ENCODE results near the gene HMGN1.

Gene HMGN1

DNA sequence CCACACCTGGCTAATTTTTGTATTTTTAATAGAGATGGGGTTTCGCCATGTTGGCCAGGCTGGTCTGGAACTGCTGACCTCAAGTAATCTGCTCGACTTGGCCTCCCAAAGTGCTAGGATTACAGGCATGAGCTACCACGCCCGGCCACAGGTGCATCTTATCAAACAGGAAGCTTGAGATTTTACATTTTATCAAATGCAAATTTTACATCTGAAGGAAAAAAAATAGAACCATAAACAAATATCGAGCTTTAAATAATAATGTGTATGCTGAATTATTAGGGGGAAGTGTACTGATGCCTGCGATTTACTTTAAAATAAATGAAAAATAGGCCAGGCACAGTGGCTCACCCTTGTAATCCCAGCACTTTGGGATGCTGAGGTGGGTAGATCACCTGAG lies 18.9 kb downstream of the HMGN1 start:
- no peak for DNase-seq (ENCODE audit: low spot score)

DNA sequence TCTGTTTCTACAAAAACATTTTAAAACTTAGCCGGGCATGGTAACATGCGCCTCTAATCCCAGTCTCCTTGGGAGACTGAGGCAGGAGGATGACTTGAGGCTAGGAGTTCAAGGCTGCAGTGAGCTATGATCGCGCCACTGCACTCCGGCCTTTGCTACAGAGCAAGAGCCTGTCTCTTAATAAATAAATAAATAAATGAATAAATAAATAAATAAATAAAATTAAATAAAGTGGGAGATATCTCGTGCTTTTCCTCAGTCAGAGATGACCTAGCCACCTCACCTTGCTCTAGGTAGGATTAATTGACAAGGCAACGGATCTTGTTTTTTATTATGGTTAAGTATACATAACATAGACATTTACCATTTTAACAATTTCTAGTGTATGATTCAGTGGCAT lies 21.2 kb downstream of the HMGN1 start:
- no peak for DNase-seq (ENCODE audit: low spot score)

DNA sequence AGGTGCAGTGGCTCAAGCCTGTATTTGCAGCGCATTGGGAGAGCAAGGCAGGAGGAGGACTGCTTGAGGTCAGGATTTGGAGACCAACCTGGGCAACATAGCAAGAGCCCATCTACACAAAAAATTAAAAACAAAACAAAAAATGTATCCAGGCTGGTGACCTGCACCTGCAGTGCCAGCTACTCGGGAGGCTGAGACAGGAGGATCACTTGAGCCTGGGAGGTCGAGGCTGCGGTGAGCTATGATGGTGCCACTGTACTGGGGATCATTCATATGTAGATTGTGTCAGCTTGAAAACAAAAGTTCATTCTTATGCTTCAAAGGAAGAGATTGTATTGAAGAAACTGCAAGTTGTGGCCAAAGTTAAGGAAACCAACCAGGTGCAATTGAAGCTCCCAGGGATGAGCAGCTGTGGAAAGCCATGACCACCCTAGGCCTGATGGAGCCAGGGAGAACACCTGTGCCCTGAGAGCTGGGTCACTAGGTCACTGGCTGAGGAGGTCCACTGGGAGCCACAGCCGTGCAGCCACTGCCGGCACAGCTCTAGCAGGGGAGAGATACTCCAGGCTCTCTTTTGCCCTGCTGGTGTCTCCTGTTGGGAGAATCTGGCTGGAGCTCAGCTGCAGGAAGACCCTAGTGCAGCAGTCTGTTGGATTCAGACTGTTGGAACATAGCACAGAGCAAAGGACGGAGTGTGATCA lies 22.1 kb downstream of the HMGN1 start:
- DNase-seq (ENCODE audit: low spot score), result no peak

DNA sequence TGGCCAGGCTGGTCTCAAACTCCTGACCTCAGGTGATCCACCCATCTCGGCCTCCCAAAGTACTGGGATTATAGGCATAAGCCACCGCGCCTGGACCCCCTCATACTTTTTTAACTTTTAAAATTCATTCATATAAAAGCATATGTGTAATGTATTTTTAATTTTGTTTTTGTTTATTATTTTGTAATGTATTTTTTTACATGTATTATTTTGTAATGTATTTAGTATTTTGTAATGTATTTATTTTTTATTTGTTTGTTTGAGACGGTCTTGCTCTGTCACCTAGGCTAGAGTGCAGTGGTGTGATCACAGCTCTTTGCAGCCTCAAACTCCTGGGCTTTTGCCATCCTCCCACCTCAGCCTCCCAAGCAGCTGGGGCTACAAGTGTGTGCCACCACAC lies 23.4 kb downstream of the HMGN1 start:
- no peak for DNase-seq (ENCODE audit: low spot score)

DNA sequence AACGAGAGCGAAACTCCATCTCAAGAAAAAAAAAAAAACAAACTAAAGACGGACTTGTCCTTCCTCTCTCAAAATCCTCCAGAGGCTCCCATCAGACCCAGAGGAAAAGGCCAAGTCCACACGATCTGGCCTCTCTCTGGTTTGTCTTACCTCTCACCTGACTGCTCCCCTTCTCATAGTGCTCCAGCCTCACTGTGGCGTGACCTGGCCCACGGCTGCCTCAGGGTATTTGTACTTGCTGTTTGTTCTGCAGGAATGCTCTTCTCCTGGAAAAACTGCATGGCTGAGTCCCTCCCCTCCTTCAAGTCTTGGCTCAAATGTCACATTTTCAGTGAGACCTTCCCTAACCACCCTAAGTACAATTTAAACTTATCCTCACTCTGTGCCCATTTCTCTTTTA lies 27.5 kb downstream of the HMGN1 start:
- no peak for DNase-seq (ENCODE audit: low spot score)

DNA sequence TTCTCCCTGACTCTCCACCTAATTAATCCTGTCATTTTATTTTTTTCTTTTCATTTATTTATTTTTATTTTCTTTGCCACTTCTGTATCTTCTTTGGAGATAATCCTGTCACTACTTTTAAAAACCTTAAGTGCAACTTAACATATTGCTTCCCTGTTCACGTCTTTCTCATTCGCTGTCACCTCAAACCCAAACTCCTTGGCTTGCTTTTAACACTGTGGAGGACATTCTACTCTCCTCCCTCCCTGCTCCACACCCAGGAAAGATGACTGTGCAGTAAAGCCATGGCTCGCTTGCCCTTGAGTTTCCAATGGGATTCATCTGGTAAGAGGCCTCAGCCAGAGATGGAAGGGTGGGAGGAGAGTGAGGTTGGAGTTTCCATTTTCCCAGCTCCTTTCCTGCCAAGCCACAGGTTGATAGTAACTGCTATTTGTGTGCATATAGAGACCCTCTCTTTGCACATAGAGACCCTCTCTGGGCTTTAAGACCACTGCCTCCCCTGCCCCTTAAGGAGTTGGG lies 29.0 kb downstream of the HMGN1 start:
- DNase-seq (ENCODE audit: low spot score), result no peak

DNA sequence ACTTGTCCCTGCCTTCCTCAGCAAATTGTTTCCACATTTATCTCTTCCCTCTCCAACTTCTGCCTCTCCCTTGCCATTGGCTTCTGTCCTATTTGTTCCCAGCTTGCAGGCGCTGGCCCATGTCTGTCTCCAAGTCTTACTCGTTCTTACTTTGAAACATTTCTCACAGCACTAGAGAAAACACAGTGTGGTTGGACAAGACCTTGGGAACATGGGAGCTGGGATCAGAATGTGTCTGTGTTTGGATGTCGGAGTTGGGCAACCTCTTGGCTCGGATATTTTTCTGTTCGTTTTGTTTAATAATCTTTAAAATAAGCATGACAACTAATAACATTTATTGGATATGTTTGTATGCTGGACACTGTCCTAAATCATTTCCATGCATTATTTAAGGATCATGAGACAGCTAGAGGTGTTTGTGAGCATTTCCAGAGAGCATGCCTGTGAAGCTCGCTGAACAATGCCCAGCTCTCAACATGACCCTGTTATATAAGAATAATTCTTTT lies 29.6 kb downstream of the HMGN1 start:
- DNase-seq (ENCODE audit: low spot score), result no peak

DNA sequence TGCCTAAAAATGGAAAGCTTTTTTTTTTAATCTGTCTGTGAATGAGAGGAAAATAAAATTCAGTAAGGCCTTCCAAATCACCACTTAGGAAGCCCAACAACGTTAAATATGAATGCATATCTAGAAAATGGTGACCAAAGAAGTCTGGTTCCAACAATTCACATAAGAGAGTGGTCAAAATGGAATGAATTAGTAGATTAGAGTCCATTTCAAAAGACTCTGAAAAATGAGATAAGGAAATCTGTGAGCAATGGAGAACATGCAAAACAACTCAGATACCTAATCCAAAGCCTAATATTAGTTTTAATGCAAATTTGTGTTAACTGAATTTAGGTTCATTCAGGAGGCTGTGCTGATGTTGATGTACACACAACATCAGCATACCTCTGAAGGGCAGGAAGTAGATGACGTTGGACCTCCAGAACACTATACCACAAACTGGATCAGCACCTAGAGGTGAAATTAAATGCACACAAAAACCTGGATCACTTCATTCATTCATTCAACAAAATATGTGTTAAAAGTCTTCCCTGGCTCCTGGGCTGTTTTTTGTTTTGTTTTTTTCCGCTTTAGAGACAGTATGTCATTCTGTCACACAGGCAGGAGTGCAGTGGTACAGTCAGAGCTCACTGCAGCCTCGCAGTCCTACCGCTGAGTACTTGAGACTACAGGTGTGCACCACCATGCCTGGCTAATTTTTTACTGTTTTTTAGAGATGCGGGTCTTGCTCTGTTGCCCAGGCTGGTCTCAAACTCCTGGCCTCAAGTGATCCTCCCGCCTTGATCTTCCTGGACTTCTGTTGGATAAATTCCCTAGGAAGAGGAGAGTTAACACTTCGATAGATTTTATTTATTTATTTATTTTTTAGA lies 30.6 kb downstream of the HMGN1 start:
- no peak for DNase-seq (ENCODE audit: low spot score)

DNA sequence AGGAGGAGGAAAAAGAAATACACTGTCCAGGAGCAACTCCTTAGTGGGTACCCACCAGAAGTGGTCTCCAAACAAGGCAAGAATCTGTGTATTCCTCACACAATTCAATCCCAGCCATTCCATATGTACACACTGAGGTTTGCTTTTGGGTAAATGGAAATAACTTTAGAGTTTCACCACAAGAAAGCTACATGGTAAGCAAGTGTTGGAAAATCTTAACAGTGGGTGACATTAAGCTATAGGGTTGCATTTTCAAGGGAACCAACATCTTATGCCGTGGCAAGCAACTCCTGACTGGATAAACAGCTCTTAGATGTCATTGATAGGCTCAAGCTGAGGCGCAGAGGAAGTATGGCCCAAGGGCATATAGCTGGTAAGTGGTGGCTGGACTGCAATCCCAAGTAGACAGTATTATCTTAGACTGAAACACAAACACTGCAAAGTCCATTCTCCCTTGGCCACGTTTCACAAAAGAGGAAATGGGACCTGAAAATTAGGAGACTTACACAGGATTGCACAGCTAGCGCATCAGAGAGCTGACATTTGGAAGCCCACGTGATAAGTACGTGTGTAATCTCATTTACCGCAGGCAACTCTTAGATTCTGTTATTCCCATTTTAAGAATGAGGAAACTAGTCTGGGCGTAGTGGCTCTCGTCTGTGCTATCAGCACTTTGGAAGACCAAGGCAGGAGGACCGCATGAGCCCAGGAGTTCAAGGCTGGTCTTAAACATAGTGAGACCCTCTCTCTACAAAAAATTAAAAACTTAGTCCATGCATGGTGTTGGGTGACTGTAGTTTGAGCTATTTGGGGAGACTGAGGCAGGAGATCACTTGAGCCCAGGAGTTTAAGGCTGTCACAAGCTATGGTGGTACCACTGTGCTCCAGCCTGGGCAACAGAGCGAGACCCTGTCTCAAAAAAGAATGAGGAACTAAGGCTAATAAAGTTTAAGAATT lies 31.5 kb downstream of the HMGN1 start:
- no peak for DNase-seq (ENCODE audit: low spot score)

DNA sequence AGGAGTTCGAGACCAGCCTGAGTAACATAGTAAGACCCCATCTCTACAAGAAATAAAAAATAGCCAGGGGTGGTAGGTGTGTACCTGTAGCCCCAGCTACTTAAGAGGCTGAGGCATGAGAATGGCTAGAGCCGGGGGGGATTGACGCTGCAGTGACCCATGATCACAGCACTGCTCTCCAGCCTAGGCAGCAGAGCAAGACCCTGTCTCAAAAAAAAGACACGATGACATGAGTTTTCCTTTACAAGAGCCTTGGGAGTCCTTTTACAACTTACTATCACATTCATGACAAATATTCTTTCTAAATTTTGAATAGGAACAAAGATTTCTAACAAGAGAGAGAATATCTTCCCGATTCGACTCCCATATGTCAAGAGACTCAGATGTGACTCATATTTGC lies 32.2 kb downstream of the HMGN1 start:
- no peak for DNase-seq (ENCODE audit: low spot score)

DNA sequence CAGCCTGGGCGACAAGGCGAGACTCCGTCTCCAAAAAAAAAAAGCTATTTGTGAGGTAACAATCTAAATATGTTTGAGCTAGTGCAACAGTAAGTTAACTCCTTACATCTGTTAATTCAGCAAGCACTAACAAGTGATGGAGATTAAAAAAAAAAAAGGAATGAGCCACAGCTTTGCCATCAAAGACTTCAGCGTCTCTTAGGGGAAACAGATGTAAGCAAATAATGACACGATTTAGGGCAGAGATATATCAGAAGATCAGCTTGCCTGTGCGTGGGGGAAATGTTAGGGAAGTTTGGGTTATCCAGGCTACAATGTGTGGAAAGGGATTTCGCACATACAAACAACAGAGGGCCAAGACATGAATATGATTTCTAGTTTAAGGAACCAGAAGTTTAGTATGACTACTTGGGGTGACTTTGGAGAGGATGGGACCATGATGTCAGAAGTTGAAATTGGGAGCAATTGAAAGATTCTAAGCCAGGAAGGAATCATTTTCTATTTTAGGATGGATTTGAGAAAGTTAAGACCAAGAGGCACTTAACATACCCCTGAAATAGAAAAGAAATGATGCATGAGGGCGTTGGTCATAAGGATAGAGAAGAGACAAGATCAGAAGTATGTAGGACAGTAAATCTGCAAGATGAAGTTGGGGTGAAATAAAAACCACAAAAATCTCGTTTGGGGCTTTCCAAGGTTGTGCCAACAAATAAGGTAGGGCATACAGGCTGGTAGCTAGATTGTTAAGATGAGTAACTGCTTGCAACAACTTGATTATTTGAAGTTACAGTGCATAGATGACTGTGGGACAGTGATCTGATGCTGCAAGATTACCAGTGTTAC lies 33.1 kb downstream of the HMGN1 start:
- no peak for DNase-seq (ENCODE audit: low spot score)

DNA sequence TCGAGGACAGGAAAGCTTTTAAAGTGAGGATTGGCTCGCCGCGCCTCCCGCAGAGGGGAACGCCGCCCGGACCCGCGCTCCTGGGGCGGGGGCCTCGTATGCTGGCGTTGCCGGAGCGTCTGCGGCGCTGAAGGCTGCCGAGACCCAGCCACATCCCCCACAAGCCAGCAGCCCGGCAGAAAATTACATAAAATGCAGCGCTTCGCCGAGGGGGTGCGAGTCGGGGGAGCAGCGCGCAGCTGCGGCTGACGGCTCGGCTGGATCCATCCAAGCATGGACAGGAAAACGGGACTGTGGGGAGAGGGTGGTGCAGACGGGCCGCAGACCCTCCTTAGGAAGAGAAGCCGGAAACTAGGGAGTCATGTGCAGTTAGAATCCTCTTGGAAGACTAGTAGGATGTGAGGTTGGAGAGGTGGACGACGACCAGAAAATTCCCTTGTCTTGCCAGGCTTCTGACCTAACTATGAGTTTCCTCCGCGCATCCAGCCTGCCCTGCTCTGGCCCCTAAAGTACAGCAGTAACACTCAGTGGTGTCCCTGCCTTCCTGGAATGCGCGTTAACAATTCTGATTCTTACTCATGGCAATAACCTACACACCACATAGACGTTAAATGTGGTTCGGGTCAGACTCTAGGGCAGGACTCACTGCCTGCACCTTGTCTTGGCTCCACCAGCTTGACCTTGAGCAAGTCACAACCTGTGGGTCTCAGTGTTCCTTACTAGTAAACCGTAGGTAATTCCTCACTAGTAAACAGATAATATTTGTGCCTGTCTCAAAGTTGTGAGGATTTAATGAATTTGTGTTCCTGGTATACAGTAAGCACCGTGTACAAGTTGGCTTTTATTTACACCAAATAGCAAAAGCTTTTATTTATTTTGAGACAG lies 34.5 kb downstream of the HMGN1 start:
- DNase-seq (ENCODE audit: low spot score), result peak; percentile 13

DNA sequence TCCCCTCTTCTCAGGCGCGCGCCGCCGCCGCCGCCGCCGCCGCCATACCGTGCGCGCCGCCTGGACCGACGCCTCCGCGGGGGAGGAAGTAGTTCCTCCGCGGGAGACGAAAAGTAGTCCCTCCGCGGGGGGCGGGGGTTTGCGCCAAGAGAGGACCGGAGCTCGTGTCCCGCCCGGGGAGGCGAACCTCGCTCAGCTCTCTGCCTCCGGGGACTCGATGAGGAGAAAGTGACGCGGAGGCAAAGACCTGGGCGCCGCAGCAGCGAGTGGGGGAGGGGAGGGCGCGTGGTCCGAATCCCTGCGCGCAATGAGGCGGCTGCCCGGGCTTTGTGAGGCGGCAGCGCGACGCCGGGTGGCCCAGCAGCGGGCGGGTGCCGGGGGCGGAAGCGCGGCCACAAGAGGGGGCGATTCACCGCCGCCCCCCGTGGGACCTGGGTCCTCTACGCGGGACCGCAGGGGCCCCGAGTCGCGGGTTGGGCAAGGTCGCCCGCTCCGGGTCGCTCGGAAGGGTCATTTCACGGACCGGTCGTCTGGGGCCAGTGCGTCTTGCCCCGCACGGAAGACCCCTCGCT lies 35.2 kb downstream of the HMGN1 start, which contains the start of gene BRWD1:
BRWD1 (minus strand) TSS at position 62 of the 572 bp plus-strand sequence. CDS start 141 bp downstream, outside the sequence.
- DNase-seq (ENCODE audit: low spot score), result peak; percentile 80

DNA sequence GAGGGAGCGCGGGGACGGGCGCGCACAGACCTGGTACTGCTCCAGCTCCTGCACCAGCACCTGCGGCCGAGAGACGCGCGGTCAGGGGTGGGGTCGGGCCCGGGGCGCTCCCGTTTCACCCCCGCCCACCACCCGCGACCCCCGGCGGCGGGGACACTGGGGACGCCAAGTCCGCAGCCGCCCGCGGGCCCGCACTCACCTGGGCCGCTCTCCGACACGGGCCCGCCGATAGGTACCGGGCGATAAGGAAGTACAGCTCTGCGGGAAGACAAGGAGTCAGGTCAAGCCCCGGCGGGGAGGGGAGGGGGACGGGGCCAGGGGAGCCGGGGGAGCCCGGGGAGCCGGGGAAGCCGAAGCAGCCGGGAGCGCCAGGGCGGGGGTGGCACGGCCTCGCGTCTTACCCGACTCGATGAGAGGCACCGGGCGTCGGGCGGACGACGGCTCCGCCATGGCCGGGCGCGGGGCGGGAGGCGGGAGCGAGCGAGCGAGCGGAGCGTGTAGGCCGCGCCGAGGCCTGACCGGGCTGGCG lies 35.8 kb downstream of the HMGN1 start:
- DNase-seq (ENCODE audit: low spot score), result no peak

DNA sequence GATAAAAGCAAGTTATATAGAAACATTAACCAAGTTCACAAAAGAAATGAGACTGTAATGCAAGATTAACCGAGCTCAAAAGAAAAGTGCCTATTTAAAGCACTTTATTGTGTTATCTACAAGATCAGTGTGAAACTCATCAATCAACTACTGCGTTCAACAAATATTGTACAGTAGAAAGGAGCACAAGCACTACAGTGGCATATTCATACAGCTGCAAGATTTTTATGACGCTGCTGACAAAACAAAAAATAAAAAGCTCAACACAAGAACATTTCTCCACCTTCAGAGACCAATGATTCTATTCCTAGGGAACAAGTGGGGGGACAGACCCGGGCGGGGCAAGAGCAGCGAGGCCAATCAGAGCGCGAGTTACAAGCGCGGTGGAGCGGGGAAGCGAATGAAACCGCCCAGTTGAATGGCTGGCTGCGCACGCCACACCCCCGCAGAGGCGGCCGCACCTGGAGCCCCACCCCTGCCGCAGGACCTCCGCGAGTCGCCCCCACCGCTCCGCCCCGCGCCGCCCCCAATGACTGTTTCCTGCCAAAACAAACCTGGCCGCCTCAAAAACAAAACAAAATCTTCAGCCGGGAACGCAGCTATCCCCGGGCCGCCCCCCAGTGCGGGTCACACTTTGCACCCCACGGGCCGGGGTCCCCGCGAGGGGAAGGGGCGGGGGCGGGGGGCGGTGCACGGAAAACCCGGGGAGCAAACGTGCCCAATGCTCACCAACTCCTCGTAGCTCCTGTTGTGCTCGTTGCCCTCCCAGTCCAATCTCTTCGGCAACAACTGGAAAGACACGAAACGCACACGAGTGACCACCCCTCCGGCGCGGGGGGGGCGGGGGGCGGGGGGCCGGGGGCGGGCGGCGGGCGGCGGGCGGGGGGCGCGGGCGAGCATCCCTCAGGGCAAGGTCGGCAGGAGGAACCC lies 36.5 kb downstream of the HMGN1 start:
- DNase-seq (ENCODE audit: low spot score), result peak; percentile 89

DNA sequence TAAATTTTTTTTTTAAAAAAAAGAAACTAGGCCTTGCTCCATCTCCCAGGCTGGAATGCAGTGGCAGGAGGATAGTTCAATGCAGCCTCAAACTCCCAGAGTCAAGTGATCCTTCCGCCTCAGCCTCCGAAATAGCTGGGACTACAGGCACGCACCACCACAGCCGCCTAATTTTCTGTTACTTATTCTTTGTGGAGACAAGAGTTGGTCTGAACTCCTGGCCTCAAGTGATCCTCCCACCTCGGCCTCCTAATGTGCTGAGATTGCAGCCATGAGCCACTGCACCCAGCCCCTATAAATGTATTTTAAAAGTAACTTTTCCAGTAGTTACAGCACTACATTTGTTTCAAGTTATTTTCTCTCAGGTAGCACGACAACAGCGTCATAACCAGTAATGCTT lies 37.7 kb downstream of the HMGN1 start:
- DNase-seq (ENCODE audit: low spot score), result no peak

DNA sequence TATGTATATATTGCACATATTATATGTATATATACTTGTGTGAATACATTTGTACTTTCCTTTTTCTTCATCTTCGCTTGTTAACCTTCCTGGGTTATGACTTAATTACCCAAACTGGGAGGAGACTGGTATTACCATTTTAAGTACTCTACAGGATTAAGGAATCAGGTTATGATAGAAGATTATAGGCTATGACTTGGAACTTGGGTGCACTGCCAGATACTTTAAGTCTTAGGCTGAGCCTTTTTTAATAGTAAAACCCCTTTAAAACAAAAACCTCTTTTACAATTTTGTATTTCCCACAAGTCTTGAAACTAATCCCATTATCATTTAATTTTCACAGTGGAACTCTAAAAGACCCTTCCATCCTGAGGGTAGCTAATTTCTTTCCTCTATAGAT lies 41.4 kb downstream of the HMGN1 start:
- DNase-seq (ENCODE audit: low spot score), result no peak

DNA sequence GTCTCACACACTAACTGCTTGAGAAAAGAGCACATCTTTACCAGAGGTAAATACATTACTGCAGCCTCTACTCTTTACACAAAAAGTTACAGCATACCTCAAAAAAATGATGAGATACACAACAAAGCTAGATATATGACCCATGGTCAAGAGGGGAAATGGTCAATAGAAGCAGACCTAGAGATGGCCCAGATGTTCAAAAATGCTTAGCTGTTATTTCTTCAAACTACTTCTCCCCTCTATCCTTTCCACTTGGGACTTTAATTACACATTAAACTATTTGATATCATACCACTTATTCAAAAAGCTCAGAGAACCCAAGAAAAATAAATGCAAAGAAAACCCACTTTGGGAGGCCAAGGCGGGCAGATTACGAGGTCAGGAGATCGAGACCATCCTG lies 48.3 kb downstream of the HMGN1 start:
- no peak for DNase-seq (ENCODE audit: low spot score)

All from hematopoietic multipotent progenitor cell treated with erythropoietin and hydrocortisone succinate and interleukin-3 and kit ligand, for 17 days (in vitro differentiated cells).